IMR-90 (cell line): ENCODE data around the gene ARHGEF40. TPM values are rescaled to one million over a fixed set of nuclear protein-coding genes. Genes with fewer than 3 reads are reported as not detected.

Experiments used
- ATAC-seq: fragments of 200-7000 bp; cut with Tn5 transposase; 2 replicates; pipeline ENCODE4 v1.9.1; 2020; ENCODE audit warnings: low read depth, mild to moderate bottlenecking, moderate library complexity
- BruUV-seq: library from RNA; stranded (reverse); fragments of 400-500 nt; replicated peaks from 2 replicates; lab custom pipeline; 2021; lab: Mats Ljungman, UMichigan
- CTCF ChIA-PET: fragments of 300-600 bp; formaldehyde crosslinking; extraction: SDS; loops from one replicate; lab custom pipeline; 2021; ENCODE audit warnings: antibody characterized with exemption; lab: Yijun Ruan, JAX
- POLR2A ChIA-PET: fragments of 300-600 bp; sonication (Branson Sonifier 250); formaldehyde crosslinking; loops from one replicate; lab custom pipeline; 2022; ENCODE audit warnings: antibody characterized with exemption; ENCODE audit not compliant: unreplicated experiment; lab: Charles Lee
- DNase-seq: peaks from one replicate; pipeline ENCODE4 v3.0.0; 2013
- H2AFZ ChIP-seq: replicated peaks from 2 replicates; pipeline ENCODE3; 2013; ENCODE audit warnings: low read length, mild to moderate bottlenecking; ENCODE audit not compliant: poor library complexity
- H2AK5ac ChIP-seq: 2 replicates; pipeline ENCODE4 v1.6.1; 2013; ENCODE audit warnings: low read depth, low read length, inconsistent platforms
- H2AK9ac ChIP-seq: replicated peaks from 2 replicates; pipeline ENCODE3; 2013; ENCODE audit warnings: mild to moderate bottlenecking, low read depth, low read length, moderate library complexity; ENCODE audit not compliant: poor library complexity
- H2BK120ac ChIP-seq: 2 replicates; pipeline ENCODE4 v1.6.1; 2013; ENCODE audit warnings: low read depth, low read length, inconsistent platforms
- H2BK15ac ChIP-seq: 3 replicates; pipeline ENCODE4 v1.6.1; 2013; ENCODE audit warnings: low read depth, low read length, inconsistent platforms
- H2BK20ac ChIP-seq: 2 replicates; pipeline ENCODE4 v1.6.1; 2013; ENCODE audit warnings: low read depth, mild to moderate bottlenecking, inconsistent platforms, low read length, moderate library complexity
- H2BK5ac ChIP-seq: 2 replicates; pipeline ENCODE4 v1.6.1; 2013; ENCODE audit warnings: mild to moderate bottlenecking, low read depth, low read length, inconsistent platforms; ENCODE audit not compliant: poor library complexity, severe bottlenecking
- H3K14ac ChIP-seq: replicated peaks from 2 replicates; pipeline ENCODE4 v1.6.1; 2013; ENCODE audit warnings: low read depth, low read length, inconsistent platforms
- H3K18ac ChIP-seq: 2 replicates; pipeline ENCODE4 v1.6.1; 2013; ENCODE audit warnings: low read depth, low read length, control low read depth
- H3K23ac ChIP-seq: 2 replicates; pipeline ENCODE4 v1.6.1; 2013; ENCODE audit warnings: low read depth, low read length, inconsistent platforms
- H3K27ac ChIP-seq: 2 replicates; pipeline ENCODE4 v1.5.1; 2013; ENCODE audit warnings: mild to moderate bottlenecking, control low read depth, low read length; ENCODE audit not compliant: insufficient read depth
- H3K27me3 ChIP-seq: 2 replicates; pipeline ENCODE4 v1.6.1; 2013; ENCODE audit warnings: low read length; ENCODE audit not compliant: control insufficient read depth, insufficient read depth
- H3K36me3 ChIP-seq: 2 replicates; pipeline ENCODE4 v1.6.1; 2013; ENCODE audit warnings: low read length, mixed read lengths; ENCODE audit not compliant: control insufficient read depth, insufficient read depth
- H3K4ac ChIP-seq: 2 replicates; pipeline ENCODE4 v1.6.1; 2013; ENCODE audit warnings: low read depth, low read length, inconsistent platforms
- H3K4me1 ChIP-seq: 2 replicates; pipeline ENCODE4 v1.6.1; 2013; ENCODE audit warnings: low read length, mixed read lengths; ENCODE audit not compliant: control insufficient read depth, insufficient read depth
- H3K4me2 ChIP-seq: 2 replicates; pipeline ENCODE4 v1.6.1; 2013; ENCODE audit warnings: low read depth, mild to moderate bottlenecking, control low read depth, low read length, moderate library complexity
- H3K4me3 ChIP-seq: 2 replicates; pipeline ENCODE4 v1.5.1; 2013; ENCODE audit warnings: low read depth, mild to moderate bottlenecking, control low read depth, low read length, moderate library complexity; ENCODE audit not compliant: insufficient read depth
- H3K56ac ChIP-seq: 2 replicates; pipeline ENCODE4 v1.6.1; 2013; ENCODE audit warnings: low read length, inconsistent platforms; ENCODE audit not compliant: insufficient read depth; ENCODE audit errors: extremely low read depth
- H3K79me1 ChIP-seq, 2 experiments: 2 replicates each; pipeline ENCODE4 v1.6.1; 2013; ENCODE audit warnings: low read length in 2 of 2, inconsistent platforms in 1 of 2, low read depth in 1 of 2
- H3K9ac ChIP-seq: 2 replicates; pipeline ENCODE4 v1.6.1; 2013; ENCODE audit warnings: low read depth, low read length, control low read depth
- H3K9me1 ChIP-seq: 2 replicates; pipeline ENCODE4 v1.6.1; 2013; ENCODE audit warnings: low read length, inconsistent platforms; ENCODE audit not compliant: insufficient read depth
- H3K9me3 ChIP-seq: 2 replicates; pipeline ENCODE4 v1.6.1; 2013; ENCODE audit warnings: low read length; ENCODE audit not compliant: control insufficient read depth, insufficient read depth
- H4K20me1 ChIP-seq: 2 replicates; pipeline ENCODE4 v1.6.1; 2013; ENCODE audit warnings: low read length, inconsistent platforms; ENCODE audit not compliant: insufficient read depth
- H4K5ac ChIP-seq: 2 replicates; pipeline ENCODE4 v1.6.1; 2013; ENCODE audit warnings: mild to moderate bottlenecking, low read depth, low read length, control low read depth
- H4K8ac ChIP-seq, 2 experiments: 2 replicates each; pipeline ENCODE4 v1.6.1; 2013; ENCODE audit warnings: low read depth in 2 of 2, low read length in 2 of 2, control low read depth in 1 of 2, inconsistent platforms in 1 of 2
- H4K91ac ChIP-seq: 2 replicates; pipeline ENCODE4 v1.6.1; 2013; ENCODE audit warnings: low read depth, low read length, inconsistent platforms; ENCODE audit not compliant: insufficient read depth
- BHLHE40 ChIP-seq: fragments of 150-350 bp; IDR thresholded peaks from 2 replicates; pipeline ENCODE4 v1.6.1; 2016; ENCODE audit warnings: mild to moderate bottlenecking, low read depth, low read length
- NFE2L2 ChIP-seq: fragments of 150-350 bp; IDR thresholded peaks from 2 replicates; pipeline ENCODE4 v1.6.1; 2016; ENCODE audit warnings: low read depth, mild to moderate bottlenecking, low read length
- POLR2A ChIP-seq: IDR thresholded peaks from 2 replicates; pipeline ENCODE4 v1.6.1; 2012; ENCODE audit warnings: mild to moderate bottlenecking, low read depth, low read length
- RCOR1 ChIP-seq: IDR thresholded peaks from 2 replicates; pipeline ENCODE4 v1.6.1; 2012; ENCODE audit warnings: mild to moderate bottlenecking, low read length, improper control_type of control experiment; ENCODE audit not compliant: insufficient replicate concordance
- RFX5 ChIP-seq: IDR thresholded peaks from 2 replicates; pipeline ENCODE4 v1.8.0; 2012; ENCODE audit warnings: low read depth, mild to moderate bottlenecking, low read length, moderate library complexity
- WGBS, 2 experiments: methylation state at CpG; one replicate each; pipeline versions ENCODE4 v1.1.5 to v1.1.7; 2013; ENCODE audit warnings: missing lambda C conversion rate in 2 of 2; ENCODE audit not compliant: insufficient read length in 1 of 2; ENCODE audit errors: extremely low coverage in 2 of 2; 5-methylcytosine and 5-hydroxymethylcytosine counted together
- dilution Hi-C: fragments of 300-500 bp; cut with HindIII; formaldehyde crosslinking; loops from one replicate; pipeline ENCODE4 v1.14.3; 2018; ENCODE audit warnings: low sequenced_read_pairs; ENCODE audit not compliant: unreplicated experiment
- in situ Hi-C: fragments of 300-500 bp; cut with MboI; formaldehyde crosslinking; loops from 3 replicates; pipeline ENCODE4 v1.14.3; 2019; ENCODE audit warnings: low sequenced_read_pairs, inconsistent platforms, mixed read lengths
- intact Hi-C: fragments of 100-400 bp; cut with micrococcal nuclease; formaldehyde crosslinking; loops from 2 replicates; pipeline ENCODE4 v1.10.0; 2022
- polyA plus RNA-seq, 3 experiments: library from polyadenylated mRNA; depleted of rRNA; stranded (reverse); fragments of >200 nt; gene quantifications; 2 replicates each; pipeline ENCODE4 v1.2.3, GENCODE V29; 2012; ENCODE audit warnings: low replicate concordance in 1 of 3
- total RNA-seq: library from RNA; depleted of rRNA; stranded (reverse); fragments of >200 nt; gene quantifications from 2 replicates; pipeline ENCODE4 v1.2.3, GENCODE V29; 2012

ARHGEF40 gene
- total and polyA plus RNA-seq, 2 of the 4 experiments (the other 2 are of a cell fraction) = 18.1 to 58.4 TPM

- no peaks in the 10 kb centered on the region for H3K36me3 ChIP-seq
- no TSS peak for BruUV-seq
- 33% methylated on average over 2 of the region's 3 CpGs; no CpG with 5 or more reads in 1 of the 2 experiments for WGBS, 2 experiments
- no peak overlapping the region for H3K9ac ChIP-seq
- H3K4me2 ChIP-seq = no peak overlapping the region
- H3K9me1 ChIP-seq = peaks cover 3% of the 10 kb centered on the region; the same call in 1 of the 2 replicates
- in situ Hi-C loops = no loop called here
- H3K4me1 ChIP-seq = no peaks in the 10 kb centered on the region; the same call in 1 of the 2 replicates
- no peak overlapping the region for H2BK20ac ChIP-seq
- intact Hi-C loops = no loop called here
- TF ChIP-seq RFX5 (no peak), POLR2A (no peak), BHLHE40 (no peak), RCOR1 (no peak), NFE2L2 (no peak)
- H4K20me1 ChIP-seq = no peaks in the 10 kb centered on the region
- H3K9me3 ChIP-seq = no peaks in the 10 kb centered on the region
- no peaks in the 10 kb centered on the region for H3K27me3 ChIP-seq
- H3K4me3 ChIP-seq = no peak overlapping the region
- H4K8ac ChIP-seq = no peak overlapping the region
- H2BK15ac ChIP-seq = no peak overlapping the region
- no peaks in the 10 kb centered on the region for H3K79me1 ChIP-seq
- H2AFZ ChIP-seq = no peak overlapping the region
- POLR2A ChIA-PET = no interaction called here
- H3K56ac ChIP-seq = no peak overlapping the region
- no peak overlapping the region for H2BK5ac ChIP-seq
- no peak overlapping the region for H4K91ac ChIP-seq
- no peak overlapping the region for H4K5ac ChIP-seq
- no peak overlapping the region for H3K14ac ChIP-seq
- no peak overlapping the region for H2AK9ac ChIP-seq
- H3K23ac ChIP-seq = no peak overlapping the region
- H3K27ac ChIP-seq = no peak overlapping the region
- peak; percentile 87 for ATAC-seq
- dilution Hi-C loops = no loop called here
- no peak overlapping the region for H3K18ac ChIP-seq
- H2BK120ac ChIP-seq = no peak overlapping the region
- no peak overlapping the region for H2AK5ac ChIP-seq
- CTCF ChIA-PET = interaction anchor here (0.7 to 2.1 kb wide), 6 partner anchors 29 to 49 kb away, joined by 3 to 8 read pairs (median 4); no protein-coding TSS in a partner anchor
- DNase-seq = peak; percentile 86
- H3K4ac ChIP-seq = no peak overlapping the region
Measured at GRCh38 chr14:21063479-21063878, 6.6 kb upstream of the ARHGEF40 start.
